BLaER1 treated with 17β-estradiol and CSF1 and Interleukin-3, amounts not matched to agents 10 nM and 100 nM (cell line): ENCODE data around the gene CDH23.

Experiments
- H3K27ac ChIP-seq, 11 experiments: shearing (Covaris generic); formaldehyde crosslinking; 2 replicates each; pipeline ENCODE4 v1.8.1; 2022
- H3K27me3 ChIP-seq, 11 experiments: shearing (Covaris generic); formaldehyde crosslinking; 2 replicates each; pipeline ENCODE4 v1.8.1; 2022
- H3K36me3 ChIP-seq, 11 experiments: shearing (Covaris generic); formaldehyde crosslinking; 2 replicates each; pipeline ENCODE4 v1.8.1; 2022
- H3K4me1 ChIP-seq, 10 experiments: shearing (Covaris generic); formaldehyde crosslinking; 2 replicates each; pipeline ENCODE4 v1.8.1; 2022
- H3K4me2 ChIP-seq, 11 experiments: shearing (Covaris generic); formaldehyde crosslinking; 2 replicates each; pipeline ENCODE4 v1.8.1; 2022
- H3K4me3 ChIP-seq, 10 experiments: shearing (Covaris generic); formaldehyde crosslinking; 2 replicates each; pipeline ENCODE4 v1.8.1; 2022
- H3K9ac ChIP-seq, 11 experiments: shearing (Covaris generic); formaldehyde crosslinking; 2 replicates each; pipeline ENCODE4 v1.8.1; 2022
- H3K9me3 ChIP-seq, 11 experiments: shearing (Covaris generic); formaldehyde crosslinking; replicated peaks in 1 of 11; 2 replicates each; pipeline ENCODE4 v1.8.1; 2022
- H4K20me1 ChIP-seq, 11 experiments: shearing (Covaris generic); formaldehyde crosslinking; 2 replicates each; pipeline ENCODE4 v1.8.1; 2022
- Cebpa-rat ChIP-seq, 11 experiments: shearing (Covaris generic); IDR thresholded peaks; 2 replicates each; pipeline ENCODE4 v1.8.1; 2022

Gene CDH23

DNA sequence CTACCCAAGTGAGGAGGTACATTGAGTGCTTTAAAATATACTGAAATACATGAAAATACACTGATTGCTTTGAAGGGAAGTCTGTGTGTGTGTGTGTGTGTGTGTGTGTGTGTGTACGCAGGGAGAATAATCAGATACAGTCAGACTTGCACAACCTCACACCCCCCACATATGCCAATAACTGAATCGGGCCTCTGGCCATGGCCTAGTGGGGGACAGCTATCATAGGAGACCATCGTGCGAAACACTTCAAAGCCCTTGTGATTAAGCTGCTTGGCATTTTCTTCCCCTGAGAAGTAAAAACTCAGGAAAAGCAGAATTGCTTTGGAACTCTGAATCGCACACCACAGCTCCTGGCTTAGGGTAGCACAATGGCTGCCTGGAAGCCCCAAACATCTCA lies 187.7 kb downstream of the CDH23 start:
- Histone ChIP-seq H3K36me3 (no peaks in the 10 kb centered on the region), H3K4me3 (0 out of 20 replicates have a peak overlapping the region, but pooled peaks of 1 of the 10 experiments have one; percentile 7), H3K9me3 (no peaks in the 10 kb centered on the region), H3K9ac (peak overlapping the region in 3 of 11 experiments; percentile 15 to 16 (median 15); a peak in 1 of 22 replicates), H3K4me1 (peaks cover 61 to 100% (median 100%) of the 10 kb centered on the region in 10 experiments), H3K4me2 (peak overlapping the region; percentile 61 to 96 (median 82)), H4K20me1 (no peaks in the 10 kb centered on the region; a peak in 1 of 22 replicates), H3K27ac (peak overlapping the region in 4 of 11 experiments; percentile 39 to 55 (median 46); a peak in 3 of 22 replicates), H3K27me3 (no peaks in the 10 kb centered on the region)
- TF ChIP-seq Cebpa-rat (IDR thresholded peaks at IDR 0.05) = no peak

DNA sequence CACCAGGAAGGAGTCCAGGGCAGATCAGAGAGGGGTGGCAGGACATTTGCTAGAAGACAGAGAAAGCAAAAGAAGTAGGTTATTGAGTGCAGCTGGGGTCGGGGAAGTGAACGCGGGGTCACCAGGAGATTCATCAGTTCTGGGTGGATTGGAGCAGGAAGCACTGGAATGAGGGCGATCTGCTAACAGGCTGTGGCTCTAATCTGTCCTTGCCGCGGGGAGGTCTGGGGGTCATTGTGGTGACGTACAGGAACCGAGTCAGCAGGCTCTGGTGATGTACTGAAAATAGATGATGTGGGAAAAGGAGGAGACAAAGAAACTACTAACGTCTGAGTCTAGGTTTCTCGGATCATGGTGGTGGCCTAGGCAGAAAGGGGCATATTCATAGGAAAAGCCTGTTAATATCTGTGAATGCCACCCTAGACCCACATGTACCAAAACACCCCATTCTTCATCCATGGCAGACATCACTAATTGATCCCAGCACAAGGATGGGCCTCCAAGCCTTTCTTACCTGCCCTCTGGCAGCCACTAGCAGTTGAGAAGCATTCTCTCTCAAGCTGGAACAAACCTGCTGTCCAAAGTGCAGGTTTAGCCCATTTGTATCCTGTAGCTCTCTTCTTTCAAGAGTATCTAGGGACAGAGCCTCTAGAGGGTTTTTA lies 188.3 kb downstream of the CDH23 start:
- H3K9ac ChIP-seq = peak overlapping the region in 3 of 11 experiments; percentile 15 to 47 (median 16); a peak in 3 of 22 replicates
- H3K4me2 ChIP-seq = peak overlapping the region; percentile 61 to 96 (median 82)
- H3K4me1 ChIP-seq = peaks cover 67 to 100% (median 100%) of the 10 kb centered on the region in 10 experiments
- H3K4me3 ChIP-seq = 0 out of 20 replicates have a peak overlapping the region, but pooled peaks of 1 of the 10 experiments have one; percentile 7
- H3K9me3 ChIP-seq = no peaks in the 10 kb centered on the region
- peak overlapping the region in 5 of 11 experiments; percentile 34 to 55 (median 41); a peak in 4 of 22 replicates for H3K27ac ChIP-seq
- H3K36me3 ChIP-seq = no peaks in the 10 kb centered on the region
- TF ChIP-seq Cebpa-rat (IDR thresholded peaks at IDR 0.05) = no peak
- no peaks in the 10 kb centered on the region for H3K27me3 ChIP-seq
- no peaks in the 10 kb centered on the region; a peak in 1 of 22 replicates for H4K20me1 ChIP-seq

DNA sequence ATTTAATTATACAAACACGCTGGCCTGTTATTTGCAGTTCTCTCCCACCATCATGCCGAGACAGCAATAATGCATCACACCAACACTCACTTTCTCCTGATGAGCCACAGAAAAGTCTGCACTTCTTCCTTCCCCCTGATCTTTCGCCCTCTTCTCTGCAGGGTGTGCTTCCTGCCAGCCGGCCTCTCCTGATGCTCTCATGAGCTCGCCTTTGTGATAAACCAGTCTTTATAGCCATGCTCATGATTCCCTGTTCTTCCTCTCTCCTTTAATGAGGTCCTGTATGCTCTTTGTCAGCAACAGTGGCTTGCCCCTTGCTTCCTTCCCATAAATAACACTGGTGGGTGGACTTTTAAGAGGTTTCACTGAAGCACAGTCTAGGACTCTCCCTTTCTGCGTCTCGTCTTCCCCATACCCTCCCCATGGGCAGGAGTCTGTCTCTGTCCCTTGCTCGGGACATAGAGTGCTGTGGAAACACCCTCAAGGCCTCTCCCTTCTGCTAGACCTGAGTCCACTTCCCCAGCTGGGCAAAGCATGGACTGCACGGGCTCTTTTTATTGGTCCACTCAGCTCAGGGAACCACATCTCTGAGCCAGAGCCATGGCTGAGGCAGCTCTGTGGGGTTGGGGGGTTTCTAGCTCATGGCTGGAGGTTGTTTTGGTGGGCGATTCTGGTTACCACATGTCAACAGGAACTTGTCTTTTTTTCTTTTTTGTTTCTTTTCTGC lies 189.0 kb downstream of the CDH23 start:
- TF ChIP-seq Cebpa-rat (IDR thresholded peaks at IDR 0.05) = no peak
- Histone ChIP-seq H4K20me1 (no peaks in the 10 kb centered on the region; a peak in 1 of 22 replicates), H3K36me3 (no peaks in the 10 kb centered on the region), H3K27me3 (no peaks in the 10 kb centered on the region), H3K9me3 (no peaks in the 10 kb centered on the region), H3K4me2 (peak overlapping the region; percentile 61 to 96 (median 82)), H3K27ac (peak overlapping the region in 9 of 11 experiments; percentile 29 to 55 (median 39); a peak in 13 of 22 replicates), H3K4me3 (no peak overlapping the region), H3K9ac (peak overlapping the region in 5 of 11 experiments; percentile 2 to 47 (median 15); a peak in 4 of 22 replicates), H3K4me1 (peaks cover 74 to 100% (median 100%) of the 10 kb centered on the region in 10 experiments)

DNA sequence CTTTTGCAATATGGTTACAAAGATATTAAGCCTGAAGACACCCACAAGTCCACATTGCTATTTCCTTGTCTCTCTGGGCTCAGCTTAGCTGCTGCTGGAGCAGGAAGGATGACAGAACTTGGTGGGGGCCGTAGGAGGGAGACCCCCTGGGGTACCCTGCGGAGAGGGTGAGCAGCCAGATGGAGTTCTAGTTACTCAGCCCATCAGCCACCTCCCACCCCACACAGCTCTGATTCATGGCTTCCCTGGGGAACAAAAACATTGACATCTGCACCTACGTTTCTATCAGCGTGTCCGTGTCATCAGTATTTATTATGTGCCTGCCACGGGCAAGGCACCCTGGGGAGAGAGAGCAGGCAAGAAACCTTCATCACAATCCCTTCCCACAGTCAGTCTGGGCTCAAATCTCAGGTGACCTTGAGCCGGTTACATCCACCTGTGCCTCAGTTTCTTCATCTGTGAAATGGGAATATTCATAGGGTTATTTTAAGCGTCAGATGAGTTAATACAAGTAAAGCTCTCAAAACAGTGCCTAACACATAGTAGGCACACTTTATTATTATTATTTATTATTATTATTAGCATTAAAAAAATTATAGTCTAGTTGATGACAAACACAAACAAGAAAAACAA lies 191.3 kb downstream of the CDH23 start:
- H3K4me1 ChIP-seq = peaks cover 81 to 100% (median 100%) of the 10 kb centered on the region in 10 experiments
- TF ChIP-seq Cebpa-rat (IDR thresholded peaks at IDR 0.05) = no peak
- peak overlapping the region in 4 of 11 experiments; percentile 17 to 41 (median 37); a peak in 4 of 22 replicates for H3K9ac ChIP-seq
- no peak overlapping the region for H3K4me3 ChIP-seq
- H3K27ac ChIP-seq = peak overlapping the region in 6 of 11 experiments; percentile 7 to 79 (median 74); a peak in 5 of 22 replicates
- H3K4me2 ChIP-seq = peak overlapping the region; percentile 3 to 96 (median 82); a peak in 20 of 22 replicates
- H3K36me3 ChIP-seq = no peaks in the 10 kb centered on the region
- H3K27me3 ChIP-seq = no peaks in the 10 kb centered on the region
- no peaks in the 10 kb centered on the region; a peak in 1 of 22 replicates for H4K20me1 ChIP-seq
- no peaks in the 10 kb centered on the region for H3K9me3 ChIP-seq

DNA sequence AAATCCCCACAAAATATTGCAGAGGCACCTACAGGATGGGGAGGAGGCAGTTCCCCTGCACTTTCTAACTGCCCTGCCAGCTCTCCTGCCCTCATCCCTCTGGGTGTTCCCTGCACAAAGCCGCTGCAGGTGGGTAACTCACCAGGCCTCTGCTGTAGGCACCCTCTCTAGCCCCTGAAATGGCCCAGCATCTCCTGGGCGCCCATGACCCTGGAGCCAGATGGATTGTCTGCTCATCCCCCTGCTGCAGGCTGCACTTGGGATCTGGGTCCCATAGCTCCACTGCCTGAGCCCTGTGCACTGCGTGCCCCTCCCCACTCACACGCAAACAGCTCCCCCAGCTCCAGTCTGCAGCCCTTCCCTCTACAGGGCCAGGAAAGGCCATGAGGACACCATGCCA lies 192.0 kb downstream of the CDH23 start:
- Histone ChIP-seq H3K4me2 (peak overlapping the region; percentile 38 to 96 (median 82)), H3K27me3 (no peaks in the 10 kb centered on the region), H3K9me3 (no peaks in the 10 kb centered on the region), H3K4me1 (peaks cover 78 to 100% (median 98%) of the 10 kb centered on the region in 10 experiments), H4K20me1 (no peaks in the 10 kb centered on the region; a peak in 1 of 22 replicates), H3K36me3 (no peaks in the 10 kb centered on the region), H3K4me3 (no peak overlapping the region), H3K27ac (peak overlapping the region in 5 of 11 experiments; percentile 72 to 80 (median 78); a peak in 8 of 22 replicates), H3K9ac (0 out of 22 replicates have a peak overlapping the region, but pooled peaks of 1 of the 11 experiments have one; percentile 29)
- TF ChIP-seq Cebpa-rat (IDR thresholded peaks at IDR 0.05) = no peak

DNA sequence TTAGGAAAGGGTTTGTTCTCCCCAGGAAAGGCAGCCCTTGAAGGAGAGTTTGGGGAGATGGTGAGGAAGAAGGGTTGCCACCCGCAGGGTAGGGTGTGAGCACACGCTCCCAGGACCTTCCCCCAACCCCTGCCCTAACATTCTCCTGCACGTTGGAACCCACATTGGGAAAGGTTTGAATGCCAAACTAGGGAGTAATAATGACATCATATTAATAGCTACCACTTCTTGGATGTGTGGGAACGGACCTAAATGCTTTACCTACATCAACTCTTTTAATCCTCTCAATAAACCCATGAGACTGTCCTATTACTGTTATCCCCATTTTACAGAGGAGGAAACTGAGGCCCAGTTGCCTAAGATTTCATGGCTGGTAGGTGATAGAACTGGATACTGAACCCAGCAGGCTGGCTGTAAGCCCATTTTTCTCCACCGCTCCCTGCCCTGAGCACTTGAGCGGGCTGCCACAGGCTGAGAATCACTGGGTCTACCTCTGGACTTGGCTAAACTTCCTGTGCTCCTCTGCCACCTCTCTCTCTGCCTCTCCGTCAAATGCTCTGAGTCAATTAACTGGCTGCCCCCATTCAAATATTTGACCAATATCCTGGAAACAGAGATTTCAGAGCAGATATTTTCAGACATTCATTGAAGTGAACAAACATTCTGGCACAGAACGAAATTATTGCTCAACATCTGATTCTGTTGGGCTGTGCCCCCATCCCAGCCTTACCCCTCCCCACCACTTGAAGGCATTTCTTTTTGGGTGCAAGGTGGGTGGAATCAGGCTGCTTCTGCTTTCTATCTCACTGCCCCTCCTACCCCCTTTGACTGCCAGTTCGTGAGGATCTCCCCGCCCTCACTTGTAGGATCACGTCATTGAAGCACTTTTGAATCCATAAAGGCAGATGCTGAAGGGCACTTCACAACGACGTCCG lies 193.2 kb downstream of the CDH23 start:
- Histone ChIP-seq H3K9me3 (no peaks in the 10 kb centered on the region), H3K4me1 (peaks cover 78 to 100% (median 98%) of the 10 kb centered on the region in 10 experiments), H3K27me3 (no peaks in the 10 kb centered on the region), H3K4me2 (peak overlapping the region; percentile 65 to 96 (median 82)), H3K4me3 (no peak overlapping the region), H3K9ac (peak overlapping the region in 9 of 11 experiments; percentile 22 to 67 (median 59); a peak in 12 of 22 replicates), H3K27ac (peak overlapping the region in 9 of 11 experiments; percentile 55 to 80 (median 74); a peak in 18 of 22 replicates), H4K20me1 (no peaks in the 10 kb centered on the region; a peak in 1 of 22 replicates), H3K36me3 (no peaks in the 10 kb centered on the region)
- peak in 9 of 11 experiments; percentile 55 to 88 (median 75); a peak in 15 of 22 replicates for TF ChIP-seq Cebpa-rat (IDR thresholded peaks at IDR 0.05)

DNA sequence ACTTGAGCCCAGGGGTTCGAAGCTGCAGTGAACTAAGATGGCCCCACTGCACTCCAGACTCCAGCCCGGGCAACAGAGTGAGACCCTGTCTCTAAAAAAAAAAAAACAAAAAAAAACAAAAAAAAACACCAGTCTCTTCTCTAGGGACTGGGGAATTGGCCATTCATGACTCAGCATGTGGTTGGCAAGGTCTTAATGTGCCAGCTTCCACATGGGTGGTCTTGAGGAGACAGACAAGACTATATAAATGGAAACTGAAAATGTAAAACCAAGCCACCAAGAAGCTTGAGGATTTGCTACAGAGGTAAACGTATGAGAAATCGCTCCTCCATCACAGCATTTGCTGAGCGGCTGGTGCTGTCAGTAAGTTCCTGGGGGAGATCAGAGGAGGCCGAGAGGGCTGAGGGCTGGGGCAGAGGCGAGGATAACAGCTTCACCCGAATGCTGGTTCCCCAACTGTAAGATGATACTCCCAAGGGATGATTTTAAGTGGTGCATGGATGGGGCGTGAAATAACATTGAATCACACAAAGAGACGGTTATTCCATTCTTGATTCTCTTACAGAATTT lies 194.1 kb downstream of the CDH23 start:
- Histone ChIP-seq H3K9me3 (no peaks in the 10 kb centered on the region), H3K4me2 (peak overlapping the region; percentile 65 to 96 (median 82)), H3K4me1 (peaks cover 74 to 100% (median 97%) of the 10 kb centered on the region in 10 experiments), H4K20me1 (no peaks in the 10 kb centered on the region; a peak in 1 of 22 replicates), H3K27me3 (no peaks in the 10 kb centered on the region), H3K36me3 (no peaks in the 10 kb centered on the region), H3K9ac (peak overlapping the region in 7 of 11 experiments; percentile 44 to 66 (median 59); a peak in 13 of 22 replicates), H3K4me3 (no peak overlapping the region; a peak in 1 of 20 replicates), H3K27ac (peak overlapping the region in 9 of 11 experiments; percentile 42 to 80 (median 72); a peak in 18 of 22 replicates)
- TF ChIP-seq Cebpa-rat (IDR thresholded peaks at IDR 0.05) = no peak
